Measurements from ENCODE around the gene NUCKS1.

- TF ChIP-seq POLR2A (IDR thresholded peaks at IDR 0.05) (no peak), CTCF (IDR thresholded peaks at IDR 0.05 in 8 of 11, conservative IDR thresholded peaks at IDR 0.05 in 3 of 11) (no peak), POLR2AphosphoS5 (IDR thresholded peaks at IDR 0.05) (no peak)
Observed at GRCh38 chr1:205797168-205797567, 47.2 kb upstream of the NUCKS1 start.

Measured in spleen (tissue), 7 donors.